Putamen (tissue), 1 donor: ENCODE data around the gene UGT1A3.
"Not testable (repeated sequence)": the region's sequence is repeated elsewhere in the genome, so short reads cannot be mapped to it uniquely, and the experiment has no call there.

Experiments used
- DNase-seq: peaks from one replicate; pipeline ENCODE4 v3.0.0-alpha.2; 2016; ENCODE audit warnings: low spot score

The UGT1A3 gene

GRCh38 chr2:233707940-233708644 is 20.8 kb upstream of the UGT1A3 start:
- DNase-seq: no peak

GRCh38 chr2:233708942-233709341 is 19.9 kb upstream of the UGT1A3 start:
- no peak for DNase-seq

GRCh38 chr2:233711312-233712008 is 17.4 kb upstream of the UGT1A3 start:
- peak; percentile 28 for DNase-seq

- no peak for DNase-seq
Observed at GRCh38 chr2:233712611-233713261, 16.1 kb upstream of the UGT1A3 start, which contains the start of gene UGT1A5. Gene UGT1A5, plus strand, starts transcription at chr2:233712907. Its CDS starts 85 bp downstream, at chr2:233712992.

GRCh38 chr2:233713262-233713615 is 15.6 kb upstream of the UGT1A3 start:
- DNase-seq: no peak

DNA sequence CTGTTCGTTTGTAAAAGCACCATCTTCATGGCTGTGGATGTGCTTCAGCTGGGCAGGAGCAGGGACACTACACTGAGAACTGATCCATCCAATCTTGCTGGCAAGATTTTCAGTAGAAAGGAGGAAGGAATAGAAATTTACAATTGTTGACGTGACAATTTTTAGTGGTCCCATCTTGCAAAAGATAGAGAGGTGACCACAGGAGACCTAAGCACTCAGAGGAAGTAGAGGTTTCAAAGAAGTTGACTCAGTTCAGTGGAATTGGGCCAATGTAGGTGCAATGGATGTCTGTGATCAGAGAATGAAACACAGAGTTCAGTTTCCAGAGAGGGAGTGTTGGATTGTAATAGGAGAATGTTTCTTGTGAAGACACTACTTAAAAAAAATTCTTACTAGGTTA is 14.7 kb upstream of the UGT1A3 start:
- DNase-seq: no peak

DNA sequence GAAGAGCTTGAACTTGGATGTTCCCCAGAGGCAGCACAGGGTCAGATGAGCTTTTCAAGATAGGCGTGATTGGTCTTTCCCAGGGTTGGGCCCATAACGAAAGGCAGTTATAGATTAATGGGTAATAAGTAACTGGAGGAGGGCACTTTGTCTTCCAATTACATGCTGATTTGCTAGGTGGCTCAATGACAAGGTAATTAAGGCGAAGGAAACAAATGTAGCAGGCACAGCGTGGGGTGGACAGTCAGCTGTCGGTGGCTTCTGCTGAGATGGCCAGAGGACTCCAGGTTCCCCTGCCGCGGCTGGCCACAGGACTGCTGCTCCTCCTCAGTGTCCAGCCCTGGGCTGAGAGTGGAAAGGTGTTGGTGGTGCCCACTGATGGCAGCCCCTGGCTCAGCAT is 10.3 kb upstream of the UGT1A3 start, which contains the start of gene UGT1A4:
Gene UGT1A4, plus strand, starts transcription at position 185 of the 400 bp plus-strand sequence. Its CDS starts 85 bp downstream, at position 270.
- DNase-seq: no peak

DNA sequence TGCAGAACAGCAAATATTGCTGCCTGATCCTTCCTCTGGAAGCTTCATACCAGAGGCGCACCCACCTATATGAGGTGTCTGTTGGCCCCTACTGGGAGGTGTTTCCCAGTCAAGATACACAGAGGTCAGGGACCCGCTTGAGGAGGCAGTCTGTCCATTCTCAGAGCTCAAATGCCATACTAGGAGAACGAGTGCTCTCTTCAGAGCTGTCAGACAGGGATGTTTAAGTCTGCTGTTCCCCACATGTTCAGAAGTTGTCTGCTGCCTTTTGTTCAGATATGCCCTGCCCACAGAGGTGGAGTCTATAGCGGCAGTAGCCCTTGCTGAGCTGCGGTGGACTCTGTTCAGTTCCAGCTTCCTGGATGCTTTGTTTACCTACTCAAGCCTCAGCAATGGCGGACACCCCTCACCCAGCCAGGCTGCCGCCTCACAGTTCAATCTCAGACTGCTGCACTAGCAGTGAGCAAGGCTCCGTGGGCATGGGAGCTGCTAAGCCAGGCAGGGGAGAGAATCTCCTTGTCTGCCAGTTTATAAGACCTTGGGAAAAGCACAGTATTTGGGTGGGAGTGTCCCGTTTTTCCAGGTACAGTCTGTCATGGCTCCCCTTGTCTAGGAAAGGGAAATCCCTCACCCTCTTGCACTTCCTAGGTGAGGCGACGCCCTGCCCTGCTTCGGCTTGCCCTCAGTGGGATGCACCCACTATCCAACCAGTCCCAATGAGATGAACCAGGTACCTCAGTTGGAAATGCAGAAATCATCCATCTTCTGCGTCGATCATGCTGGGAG is 8.2 kb downstream of the UGT1A3 start:
- DNase-seq: not testable (repeated sequence)

- DNase-seq: no peak
Observed at GRCh38 chr2:233740870-233741269, 12.0 kb downstream of the UGT1A3 start.

- DNase-seq: no peak
Observed at GRCh38 chr2:233743464-233744259, 14.8 kb downstream of the UGT1A3 start.

- no peak for DNase-seq
Observed at GRCh38 chr2:233745073-233745755, 16.4 kb downstream of the UGT1A3 start.

GRCh38 chr2:233745838-233746237 is 17.0 kb downstream of the UGT1A3 start:
- DNase-seq: not testable (repeated sequence)

GRCh38 chr2:233746475-233747282 is 17.8 kb downstream of the UGT1A3 start:
- no peak for DNase-seq

- no peak for DNase-seq
Observed at GRCh38 chr2:233747283-233747544, 18.4 kb downstream of the UGT1A3 start.

- DNase-seq: not testable (repeated sequence)
Observed at GRCh38 chr2:233750689-233751088, 21.8 kb downstream of the UGT1A3 start.

DNA sequence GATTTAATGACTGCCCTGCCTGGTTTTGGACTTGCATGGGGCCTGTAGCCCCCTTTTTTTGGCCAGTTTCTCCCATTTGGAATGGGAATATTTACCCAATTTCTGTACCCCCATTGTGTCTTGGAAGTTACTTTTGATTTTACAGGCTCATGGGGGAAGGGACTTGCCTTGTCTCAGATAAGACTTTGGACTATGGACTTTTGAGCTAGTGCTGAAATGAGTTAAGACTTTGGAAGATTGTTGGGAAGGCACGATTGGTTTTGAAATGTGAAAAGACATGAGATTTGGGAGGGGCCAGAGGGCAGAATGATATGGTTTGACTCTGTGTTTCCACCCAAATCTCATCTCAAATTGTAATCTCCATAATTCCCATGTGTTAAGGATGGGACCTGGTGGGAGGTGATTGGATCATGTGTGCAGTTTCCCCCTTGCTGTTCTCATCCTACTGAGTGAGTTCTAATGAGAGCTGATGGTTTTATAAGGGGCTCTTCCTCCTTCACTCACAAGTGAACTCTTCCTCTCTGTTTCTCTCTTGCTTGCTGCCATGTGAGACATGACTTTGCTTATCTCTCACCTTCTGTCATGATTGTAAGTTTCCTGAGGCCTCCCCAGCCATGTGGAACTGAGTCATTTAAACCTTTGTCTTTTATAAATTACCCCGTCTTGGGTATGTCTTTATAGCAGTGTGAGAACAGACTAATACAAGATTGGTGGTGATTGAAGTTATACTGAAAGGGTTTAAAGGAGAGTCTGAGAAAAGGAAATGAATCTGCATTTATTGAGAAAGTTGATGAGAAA is 22.6 kb downstream of the UGT1A3 start:
- not testable (repeated sequence) for DNase-seq

DNA sequence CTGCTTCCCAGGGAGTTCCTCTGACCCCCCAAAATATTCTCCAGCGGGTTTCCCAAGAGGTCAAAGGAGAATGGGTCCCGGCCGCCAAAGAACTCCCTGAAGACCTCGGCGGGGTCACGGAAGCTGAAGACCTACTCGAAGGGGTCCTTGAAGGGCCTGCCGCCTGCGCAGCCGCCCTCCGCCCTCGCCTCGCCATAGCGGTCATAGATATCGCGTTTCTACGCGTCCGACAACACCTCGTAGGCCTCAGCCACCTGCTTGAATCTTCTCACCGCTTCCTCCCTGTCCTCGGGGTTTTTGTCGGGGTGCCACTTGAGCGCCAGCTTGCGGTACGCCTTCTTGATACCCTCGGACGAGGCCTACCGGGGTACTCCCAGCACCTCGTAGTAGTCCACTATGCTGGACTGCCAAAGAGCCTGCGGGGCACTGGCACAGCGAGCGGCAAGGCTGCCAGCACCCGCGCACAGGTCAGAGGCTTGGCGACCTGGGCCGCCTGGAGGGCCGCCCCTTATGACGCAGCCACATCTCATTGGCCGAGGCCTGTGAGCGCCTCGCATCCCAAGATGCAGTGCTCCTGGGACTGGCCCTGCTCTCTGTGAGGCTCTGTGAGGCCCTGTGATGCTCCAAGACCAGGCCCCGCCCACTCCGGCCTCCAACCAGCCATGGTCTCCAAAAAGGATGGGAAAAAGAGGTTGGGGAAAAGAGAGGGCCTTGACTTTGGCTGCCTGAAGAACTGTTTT is 26.2 kb downstream of the UGT1A3 start:
- DNase-seq: no peak

DNA sequence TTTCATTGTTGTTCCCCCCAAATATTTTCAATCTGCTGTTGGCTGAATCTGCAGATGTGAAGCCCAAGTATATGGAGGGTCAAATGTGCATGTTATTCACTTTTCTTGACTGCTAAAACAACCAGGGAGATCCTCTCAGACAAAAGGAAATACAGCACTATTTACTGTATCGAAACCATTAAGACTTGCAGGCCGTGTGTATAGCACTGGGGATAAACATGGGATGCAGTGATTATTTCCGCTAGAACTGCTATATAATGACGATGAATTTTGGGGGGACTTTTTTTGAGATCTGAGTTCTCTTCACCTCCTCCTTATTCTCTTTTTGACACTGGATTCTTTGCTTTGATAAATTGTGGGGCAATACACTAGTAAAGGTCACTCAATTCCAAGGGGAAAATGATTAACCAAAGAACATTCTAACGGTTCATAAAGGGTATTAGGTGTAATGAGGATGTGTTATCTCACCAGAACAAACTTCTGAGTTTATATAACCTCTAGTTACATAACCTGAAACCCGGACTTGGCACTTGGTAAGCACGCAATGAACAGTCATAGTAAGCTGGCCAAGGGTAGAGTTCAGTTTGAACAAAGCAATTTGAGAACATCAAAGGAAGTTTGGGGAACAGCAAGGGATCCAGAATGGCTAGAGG is 27.7 kb downstream of the UGT1A3 start:
- no peak for DNase-seq
